Measurements from ENCODE around the gene PGPEP1.

The PGPEP1 gene, protein sequence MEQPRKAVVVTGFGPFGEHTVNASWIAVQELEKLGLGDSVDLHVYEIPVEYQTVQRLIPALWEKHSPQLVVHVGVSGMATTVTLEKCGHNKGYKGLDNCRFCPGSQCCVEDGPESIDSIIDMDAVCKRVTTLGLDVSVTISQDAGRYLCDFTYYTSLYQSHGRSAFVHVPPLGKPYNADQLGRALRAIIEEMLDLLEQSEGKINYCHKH

DNA sequence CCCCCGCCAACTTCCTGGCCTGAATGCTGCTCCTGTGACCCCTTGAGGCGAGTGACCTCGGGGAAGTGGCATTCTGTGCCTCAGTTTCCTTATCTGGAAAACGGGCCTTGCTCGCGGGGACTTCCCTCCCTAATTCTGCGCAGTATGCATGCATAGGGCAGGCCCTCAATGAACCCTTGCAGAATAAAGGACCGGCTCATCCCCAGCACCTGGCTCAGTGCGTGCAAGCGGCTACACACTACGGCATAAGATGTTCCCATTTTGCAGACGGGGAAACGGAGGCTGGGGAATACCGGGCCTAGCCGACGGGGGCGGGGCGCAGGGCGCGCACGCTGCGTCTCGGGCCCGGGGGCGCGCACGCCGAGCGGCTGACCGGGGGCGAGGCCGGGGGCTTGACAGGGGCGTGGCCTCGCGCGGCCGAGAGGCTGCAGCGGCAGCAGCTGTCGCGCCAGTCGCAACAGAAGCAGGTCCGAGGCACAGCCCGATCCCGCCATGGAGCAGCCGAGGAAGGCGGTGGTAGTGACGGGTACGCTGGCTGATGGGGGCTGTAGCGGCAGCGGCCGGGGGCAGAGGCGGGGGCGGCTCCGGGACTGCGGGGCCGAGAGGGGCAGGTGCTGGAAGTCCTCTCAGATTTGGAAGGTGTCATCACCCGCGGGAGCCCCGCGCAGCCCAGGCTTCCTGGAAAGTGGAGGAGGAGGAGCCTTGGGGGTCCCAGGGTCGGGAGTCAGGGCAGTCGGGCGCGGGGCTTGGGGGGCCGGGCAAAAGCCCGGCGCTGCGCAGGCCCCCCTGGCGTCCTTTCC is at the start of gene PGPEP1:
PGPEP1 (plus strand) TSS at position 409 of the 800 bp plus-strand sequence; CDS start at position 493, 84 bp downstream.
- DNase-seq = peak; percentile 22

DNA sequence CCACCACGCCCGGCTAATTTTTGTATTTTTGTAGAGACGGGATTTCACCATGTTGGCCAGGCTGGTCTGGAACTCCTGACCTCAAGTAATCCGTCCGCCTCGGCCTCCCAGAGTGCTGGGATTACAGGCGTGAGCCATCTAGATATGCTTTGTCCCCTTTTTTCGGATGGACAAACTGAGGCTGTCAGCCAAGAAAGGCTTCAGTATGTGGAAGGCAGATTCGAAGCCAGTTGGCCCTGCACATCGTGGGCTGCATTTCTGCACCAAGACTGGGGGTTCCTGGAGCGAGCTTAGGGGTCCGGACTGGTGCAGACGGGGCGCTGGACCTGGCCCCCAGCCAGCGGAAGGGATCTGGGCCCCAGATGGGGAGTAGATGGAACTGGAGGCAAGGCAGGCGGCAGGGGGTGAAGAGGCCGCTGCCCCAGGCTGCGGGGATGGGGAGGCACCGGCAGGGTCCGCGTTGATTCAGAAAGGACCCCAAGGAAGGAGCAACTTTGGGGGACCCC is 49.3 kb upstream of the PGPEP1 start:
- no peak for DNase-seq

DNA sequence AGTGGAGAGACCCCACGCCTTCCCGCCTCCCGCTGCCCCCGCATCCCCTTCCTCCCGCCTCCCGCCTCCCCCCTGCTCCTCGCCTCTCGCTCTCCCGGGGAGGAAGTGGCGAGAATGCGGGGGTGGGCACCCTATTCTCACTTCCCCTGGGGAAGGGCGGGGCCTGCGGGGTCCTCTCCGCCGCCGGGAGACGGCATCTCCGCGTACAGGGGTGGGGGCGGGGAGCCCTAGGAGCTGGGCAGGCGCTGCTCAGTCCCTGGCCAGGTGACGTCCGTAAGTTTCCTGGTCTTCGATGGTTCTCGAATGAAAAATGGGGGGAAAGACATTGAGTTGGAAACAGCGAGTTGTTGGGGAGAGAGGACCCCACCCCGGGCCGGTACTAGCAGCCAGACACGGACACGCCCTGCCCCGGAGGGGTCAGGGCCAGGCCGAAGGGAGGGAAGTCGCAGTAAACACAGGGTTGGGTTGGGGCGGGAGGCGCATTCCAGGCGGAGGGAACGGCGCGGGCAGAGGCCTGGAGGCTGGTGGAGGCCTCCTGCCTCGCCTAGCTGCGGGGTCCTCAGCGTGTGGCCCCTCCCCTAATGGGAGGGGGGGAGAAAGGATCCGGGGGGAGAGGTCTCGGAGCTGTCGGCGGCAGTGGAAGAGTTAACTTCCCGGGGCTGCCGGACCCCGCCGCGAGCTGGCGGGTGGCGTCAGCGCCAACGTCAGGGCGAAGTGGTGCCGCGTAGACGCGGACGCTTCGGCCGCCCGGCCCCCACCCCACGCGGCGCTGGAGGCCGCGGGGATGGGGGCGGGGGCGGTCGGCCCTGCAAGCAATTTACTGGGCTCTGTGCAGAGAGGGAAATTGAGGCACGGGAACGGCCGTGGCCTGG is 48.6 kb upstream of the PGPEP1 start:
- peak; percentile 80 for DNase-seq

DNA sequence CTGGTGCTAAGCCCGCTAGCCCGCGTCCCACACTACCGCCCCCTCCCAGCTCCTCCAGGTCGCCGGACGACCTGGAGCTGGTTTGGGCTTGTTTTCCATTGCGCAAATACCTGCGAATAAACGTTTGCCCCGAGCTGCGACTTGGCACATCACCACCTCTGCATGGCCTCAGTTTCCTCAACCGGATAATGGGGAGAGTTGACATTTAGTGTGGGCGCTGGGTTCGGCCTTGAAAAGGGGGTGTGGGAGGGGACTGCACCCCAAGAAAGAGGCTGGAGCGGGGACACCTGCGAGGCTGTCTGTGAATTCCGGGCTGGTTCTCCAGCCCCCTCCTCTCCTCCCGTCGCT is 48.0 kb upstream of the PGPEP1 start:
- no peak for DNase-seq

DNA sequence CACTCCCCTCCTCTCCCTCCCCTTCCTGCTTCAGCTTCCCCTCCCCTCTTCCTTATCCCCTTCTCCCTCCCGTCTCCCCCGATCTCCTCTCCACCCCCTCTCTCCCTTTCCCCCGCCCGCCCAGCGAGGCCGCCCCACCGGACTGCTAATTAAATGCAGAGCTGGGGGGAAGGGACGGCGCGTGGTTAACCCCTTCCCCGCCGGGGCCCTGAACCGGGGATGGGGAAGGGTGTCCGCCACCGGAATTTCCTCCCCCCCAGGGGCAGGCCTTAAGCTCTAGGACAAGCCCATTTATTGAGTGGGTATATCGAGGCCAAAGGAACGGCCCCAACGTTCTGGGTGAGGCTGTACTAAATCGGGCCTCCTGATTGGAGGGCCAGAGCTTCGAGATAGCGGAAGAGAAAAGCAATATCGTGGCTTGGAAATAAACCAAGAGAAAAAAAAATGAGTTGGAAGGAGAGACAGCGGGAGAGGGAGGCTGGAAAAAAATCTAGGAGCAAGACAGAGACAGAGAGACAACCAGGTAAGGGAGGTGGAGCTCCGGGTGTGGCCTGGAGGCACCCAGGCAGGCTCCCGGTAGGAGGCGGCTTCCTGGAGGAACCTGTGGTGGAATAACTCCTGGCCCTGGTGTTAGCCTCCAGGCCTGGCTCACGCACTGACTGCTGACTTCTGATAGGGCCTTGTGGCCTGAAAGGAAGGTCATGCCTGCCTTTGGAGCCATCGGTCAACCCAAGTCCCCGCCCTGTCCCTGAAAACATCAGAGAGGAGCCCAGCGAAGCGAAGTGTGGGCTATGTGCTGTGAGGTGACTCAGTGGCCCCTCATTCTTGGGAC is 47.4 kb upstream of the PGPEP1 start:
- peak; percentile 69 for DNase-seq

DNA sequence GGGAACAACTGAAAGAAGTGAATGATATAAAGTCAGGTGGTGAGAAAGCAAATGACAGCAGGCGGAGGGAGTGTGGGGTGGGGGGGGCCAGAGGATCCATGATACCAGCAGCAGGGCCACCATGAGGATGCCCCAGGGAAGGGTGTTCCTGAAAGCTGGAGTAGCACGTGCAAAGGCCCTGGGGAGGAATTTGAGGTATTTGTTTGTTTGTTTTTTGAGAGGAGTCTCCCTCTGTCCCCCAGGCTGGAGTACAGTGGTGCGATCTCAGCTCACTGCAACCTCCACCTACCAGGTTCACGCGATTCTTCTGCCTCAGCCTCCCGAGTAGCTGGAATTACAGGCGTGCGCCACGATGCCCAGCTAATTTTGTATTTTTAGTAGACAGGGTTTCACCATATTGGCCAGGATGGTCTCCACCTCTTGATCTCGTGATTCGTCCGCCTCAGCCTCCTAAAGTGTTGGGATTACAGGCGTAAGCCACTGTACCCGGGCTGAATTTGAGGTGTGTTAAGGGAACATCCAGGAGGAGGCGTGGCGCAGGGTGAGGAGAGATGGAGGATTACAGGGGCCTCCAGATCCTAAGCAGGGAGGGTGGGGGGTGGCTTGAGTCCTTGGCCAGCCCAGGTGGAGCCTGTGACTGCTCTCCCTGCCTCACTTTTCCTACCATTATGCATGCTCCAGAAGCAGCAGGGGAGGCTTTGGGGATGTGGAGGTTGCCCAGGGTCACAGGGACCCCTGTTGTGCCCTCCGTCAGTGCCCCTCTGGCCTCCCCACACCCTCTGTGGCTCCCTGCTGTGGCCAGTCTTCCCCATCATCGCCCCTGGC is 46.5 kb upstream of the PGPEP1 start:
- no peak for DNase-seq

DNA sequence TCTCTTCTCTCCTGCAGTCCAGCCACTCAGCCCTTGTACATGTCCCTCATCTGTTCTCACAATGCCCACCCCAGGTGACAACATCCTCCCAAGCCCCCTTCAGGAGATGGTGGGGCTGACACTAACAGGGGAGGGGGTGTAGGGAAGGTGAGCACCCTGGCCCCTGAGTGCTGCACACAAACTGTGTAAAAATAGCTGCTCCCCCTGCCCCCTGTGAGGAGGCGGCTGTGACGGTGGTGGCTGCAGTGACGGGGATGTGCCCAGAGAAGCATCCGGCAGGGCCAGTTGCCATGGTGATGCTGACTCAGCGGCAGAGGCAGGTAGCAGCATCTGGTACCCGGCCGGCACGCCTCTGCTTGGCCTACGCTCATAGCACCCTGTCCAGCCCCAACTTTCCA is 45.9 kb upstream of the PGPEP1 start:
- DNase-seq = peak; percentile 53

DNA sequence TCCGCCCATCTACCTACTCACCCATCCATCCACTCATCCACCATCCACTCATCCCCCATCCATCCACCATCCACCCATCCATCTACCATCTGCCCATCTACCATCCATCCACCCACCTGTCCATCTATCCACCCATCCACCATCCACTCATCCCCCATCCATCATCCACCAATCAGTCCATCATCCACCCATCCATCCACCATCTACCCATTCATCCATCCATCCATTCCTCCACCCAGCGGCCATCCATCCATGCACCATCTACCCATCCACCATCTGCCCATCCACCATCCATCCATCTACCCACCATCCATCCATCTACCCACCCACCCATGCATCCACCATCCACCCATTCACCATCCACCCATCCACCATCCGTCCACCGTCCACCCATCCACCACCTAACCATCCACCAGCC is 45.4 kb upstream of the PGPEP1 start:
- no peak for DNase-seq

DNA sequence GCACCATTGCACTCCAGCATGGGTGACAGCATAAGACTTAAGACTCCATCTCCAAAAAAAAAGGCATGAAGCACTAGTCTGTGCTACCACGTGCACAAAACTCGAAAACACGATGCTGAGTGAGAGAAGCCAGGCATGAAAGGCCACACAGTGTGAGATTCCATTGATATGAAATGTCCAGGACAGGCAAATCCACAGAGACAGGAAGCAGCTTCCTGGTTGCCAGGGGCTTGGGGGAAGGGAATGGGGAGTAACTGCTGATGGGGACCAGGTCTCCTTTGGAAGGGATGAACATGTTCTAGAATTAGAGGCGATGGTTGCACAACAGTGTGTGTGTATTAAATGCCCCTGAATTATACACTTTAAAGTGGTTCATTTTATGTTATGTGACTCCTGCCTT is 43.1 kb upstream of the PGPEP1 start:
- DNase-seq = no peak

DNA sequence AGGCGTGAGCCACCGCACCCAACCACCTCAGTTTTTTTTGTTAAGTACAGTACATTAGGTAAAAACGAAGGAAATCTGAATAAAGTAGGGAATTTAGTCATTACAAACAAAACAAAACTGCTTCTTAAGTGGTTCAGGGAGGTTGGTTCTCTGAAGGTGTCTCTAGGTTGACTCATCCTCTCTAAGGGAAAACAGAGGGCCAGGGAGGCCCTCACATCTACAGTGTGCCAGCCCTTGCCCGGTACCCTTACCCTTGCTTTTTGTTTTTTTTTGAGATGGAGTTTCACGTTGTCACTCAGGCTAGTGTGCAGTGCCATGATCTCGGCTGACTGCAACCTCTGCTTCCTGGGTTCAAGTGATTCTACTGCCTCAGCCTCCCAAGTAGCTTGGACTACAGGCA is 41.8 kb upstream of the PGPEP1 start:
- DNase-seq = no peak

DNA sequence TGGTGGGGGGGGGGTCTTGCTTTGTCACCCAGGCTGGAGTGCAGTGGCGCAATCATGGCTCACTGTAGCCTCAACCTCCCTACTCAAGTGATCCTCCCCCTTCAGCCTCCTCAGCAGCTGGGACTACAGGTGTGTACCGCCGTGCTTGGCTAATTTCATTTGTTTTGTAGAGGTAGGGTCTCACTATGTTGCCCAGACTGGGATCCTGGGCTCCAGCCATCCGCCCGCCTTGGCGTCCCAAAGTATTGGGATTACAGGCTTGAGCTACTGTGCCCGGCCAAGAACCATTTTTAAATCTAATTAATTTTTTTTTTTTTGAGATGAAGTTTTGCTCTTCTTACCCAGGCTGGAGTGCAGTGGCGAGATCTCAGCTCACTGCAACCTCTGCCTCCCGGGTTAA is 40.7 kb upstream of the PGPEP1 start:
- no peak for DNase-seq

DNA sequence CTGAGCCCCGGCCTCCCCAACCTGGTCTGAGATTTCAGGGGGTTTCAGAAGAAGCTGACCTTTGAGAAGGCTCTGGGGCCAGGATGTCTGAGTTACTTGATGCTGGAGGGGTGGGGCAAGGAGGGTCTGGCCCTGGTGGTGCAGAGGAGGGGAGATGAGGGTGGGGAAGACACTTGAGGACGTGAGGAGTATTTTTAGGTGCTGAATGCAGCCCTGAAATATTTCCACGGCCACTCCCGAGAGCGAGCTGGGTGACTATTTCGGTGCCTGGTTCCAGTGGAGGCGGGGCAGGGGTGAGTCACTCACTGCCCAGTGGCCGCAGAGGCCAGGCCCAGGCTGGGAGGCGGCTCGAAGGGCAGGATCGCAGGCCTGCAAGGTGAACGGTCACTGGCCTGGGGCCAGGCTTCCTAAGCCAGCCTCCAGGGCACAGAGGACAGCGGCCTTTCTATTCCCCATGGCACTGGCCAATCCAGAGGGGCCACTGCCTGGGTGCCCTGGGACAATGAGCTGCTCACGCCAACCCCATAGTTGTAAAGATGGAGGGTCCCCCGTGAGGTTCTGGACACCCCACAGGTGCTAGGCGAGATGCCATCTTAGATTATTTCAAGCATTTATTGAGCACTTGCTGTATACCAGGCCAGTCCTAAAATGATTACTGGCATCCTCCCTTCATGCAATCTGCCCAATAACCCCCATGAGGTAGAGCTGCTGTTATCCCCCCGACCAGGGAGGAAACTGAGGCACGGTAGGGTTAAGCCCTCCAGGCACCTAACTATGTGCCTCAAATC is 39.3 kb upstream of the PGPEP1 start:
- no peak for DNase-seq

DNA sequence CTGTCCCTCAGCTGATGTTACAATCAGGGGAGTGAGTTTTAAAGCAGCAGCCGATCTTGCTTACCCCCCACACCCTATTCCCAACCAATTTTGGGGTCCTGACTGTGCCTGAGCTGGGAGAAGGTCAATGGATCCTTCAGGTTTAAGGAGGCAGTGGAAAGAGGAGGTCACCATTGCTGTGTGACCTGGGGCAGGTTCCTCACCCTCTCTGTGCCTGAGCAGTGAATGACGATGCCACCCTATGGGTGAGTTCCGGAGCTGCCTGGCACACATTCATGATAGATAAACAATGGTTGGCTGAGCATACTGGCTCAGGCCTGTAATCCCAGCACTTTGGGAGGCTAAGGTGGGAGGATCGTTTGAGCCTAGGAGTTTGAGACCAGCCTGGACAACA is 38.7 kb upstream of the PGPEP1 start:
- DNase-seq = no peak

DNA sequence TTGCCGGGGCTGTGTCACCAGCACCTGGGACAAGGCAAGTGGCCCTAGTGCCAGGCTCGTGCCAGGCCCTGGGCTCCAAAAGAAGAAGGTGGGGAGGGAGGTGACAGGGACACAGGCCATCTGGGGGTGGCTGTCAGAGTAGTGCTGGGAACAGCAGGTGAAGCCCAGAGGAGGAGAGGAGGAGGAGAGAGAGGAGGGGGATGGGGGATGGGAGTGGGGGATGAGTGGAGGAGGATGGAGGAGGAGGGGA is 36.3 kb upstream of the PGPEP1 start:
- DNase-seq = peak; percentile 66

DNA sequence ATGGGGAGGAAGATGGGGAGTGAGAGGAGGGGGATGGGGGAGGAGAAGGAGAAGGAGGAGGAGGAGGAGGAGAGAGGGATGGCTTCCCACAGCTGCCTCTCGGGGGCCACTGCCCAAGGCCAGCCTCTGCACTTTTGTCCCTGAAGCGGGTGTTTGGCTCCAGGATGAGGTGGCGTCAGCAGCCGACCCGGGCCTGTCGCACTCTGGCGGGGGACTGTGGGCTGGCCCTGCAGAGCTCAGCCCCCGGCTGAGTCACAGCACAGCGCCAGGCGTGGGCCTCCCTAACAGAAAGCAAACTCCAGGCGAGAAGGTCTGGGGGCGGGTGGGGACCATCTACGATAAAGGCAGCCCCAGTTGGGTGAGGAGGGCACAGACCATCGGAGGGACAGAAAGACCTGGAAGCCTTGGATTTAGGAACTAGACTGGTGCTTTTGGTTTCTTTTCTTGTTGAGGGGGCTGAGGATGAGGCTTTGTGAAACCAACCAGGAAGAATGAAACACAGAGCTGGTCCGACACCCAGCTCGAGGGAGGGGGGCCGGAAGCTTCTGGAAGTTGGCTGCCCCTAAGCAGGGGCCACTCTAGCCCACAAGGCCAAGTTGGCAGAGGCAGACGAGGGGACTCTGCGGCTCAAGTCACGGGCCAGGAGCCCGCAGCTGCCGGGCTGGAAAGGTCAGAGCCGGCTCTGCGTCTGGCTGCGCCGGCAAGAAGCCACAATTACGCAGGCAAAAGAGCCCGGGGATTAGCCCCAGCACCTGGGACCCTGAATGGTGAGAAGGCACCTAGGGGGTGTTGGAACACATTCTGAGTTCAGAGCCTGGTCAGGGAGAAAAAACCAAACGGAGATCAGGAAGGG is 35.7 kb upstream of the PGPEP1 start:
- DNase-seq = peak; percentile 66

DNA sequence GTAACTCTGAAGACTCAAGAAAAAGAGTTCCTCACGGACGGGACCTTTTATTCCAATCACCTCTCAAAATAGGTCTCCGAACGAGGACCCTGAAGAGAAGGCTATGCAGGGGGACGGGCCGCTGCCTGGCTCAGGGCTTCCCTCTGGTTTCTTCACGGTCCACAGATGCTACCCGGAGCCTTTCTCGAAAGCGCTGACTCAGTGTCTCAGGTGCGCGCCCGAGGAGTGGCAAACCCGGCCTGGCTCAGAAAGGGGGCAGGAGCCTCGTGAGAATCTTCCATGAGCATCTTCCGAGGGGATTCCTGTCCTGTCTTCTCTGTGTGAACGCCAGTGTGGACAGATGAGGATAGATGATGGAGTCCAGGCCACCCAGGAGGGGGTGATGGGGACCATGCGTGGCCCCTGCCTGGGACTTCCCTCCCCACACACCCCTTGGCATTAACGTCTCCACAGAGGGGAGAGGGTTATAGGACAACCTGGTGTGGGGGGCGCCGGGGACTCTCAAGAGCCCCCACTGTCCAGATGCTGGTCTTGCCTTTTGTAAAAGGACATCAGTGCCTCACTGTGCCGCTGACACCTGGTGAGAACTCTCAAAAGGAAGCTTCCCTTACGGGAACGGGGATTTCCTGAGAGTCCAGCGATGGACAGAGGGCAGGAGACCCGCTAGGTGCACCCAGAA is 34.0 kb upstream of the PGPEP1 start:
- DNase-seq = no peak

DNA sequence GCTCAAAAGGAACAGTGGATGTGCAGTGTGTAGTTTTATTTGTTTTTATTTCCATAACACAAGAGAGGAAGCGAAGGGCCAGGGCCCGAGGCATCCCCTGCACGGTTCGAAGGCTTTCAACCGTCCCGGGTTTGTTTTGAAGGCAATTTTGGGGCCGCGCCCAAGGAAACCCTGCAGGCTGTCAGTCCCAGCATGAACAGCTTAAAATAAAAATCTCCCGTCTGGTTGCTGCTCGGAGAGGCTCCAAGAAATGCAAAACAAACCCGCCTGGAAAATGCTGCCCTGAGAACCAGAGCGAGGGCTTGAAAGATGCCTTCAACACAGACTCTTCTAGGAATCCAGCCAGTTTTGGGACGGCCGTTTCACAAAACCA is 33.5 kb upstream of the PGPEP1 start:
- no peak for DNase-seq

DNA sequence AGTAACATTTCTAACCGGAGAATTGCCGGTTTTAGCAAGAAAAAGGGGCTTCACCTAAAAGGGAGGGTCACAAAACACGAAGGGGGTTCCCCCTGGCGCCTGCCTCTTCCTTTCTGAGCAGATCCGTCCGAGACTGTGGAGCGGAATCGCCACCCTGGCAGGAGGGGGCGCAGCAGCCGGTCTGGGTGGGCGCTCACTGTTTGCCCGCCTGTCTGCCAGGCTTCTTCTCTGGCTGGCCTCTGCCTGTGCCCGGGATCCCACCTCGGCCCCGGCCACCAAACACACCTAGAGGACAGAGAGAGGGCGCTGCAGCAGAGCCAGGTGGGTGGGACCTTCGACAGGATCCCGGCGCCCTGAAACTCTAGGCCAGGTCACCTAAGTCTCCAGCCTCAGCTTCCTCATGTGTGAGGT is 33.1 kb upstream of the PGPEP1 start:
- DNase-seq = no peak
